ENCODE data around the gene MAP3K12.
"Not testable (repeated sequence)": the region's sequence is repeated elsewhere in the genome, so short reads cannot be mapped to it uniquely, and the experiment has no call there.

Gene MAP3K12

DNA sequence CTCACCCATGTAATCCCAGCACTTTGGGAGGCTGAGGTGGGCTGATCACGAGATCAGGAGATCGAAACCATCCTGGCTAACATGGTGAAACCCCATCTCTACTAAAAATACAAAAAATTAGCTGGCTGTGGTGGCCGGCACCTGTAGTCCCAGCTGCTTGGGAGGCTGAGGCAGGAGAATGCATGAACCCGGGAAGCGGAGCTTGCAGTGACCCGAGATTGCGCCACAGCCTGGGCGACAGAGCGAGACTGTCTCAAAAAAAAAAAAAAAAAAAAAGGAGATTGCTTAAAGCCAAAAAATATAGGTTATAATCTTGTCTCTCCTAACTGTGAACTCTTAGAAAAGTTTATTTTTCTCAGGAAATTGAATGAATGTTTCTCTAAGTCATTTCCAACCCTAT is 63.9 kb downstream of the MAP3K12 start:
- not testable (repeated sequence) for DNase-seq (ENCODE audit: low spot score)

- no peak for DNase-seq (ENCODE audit: low spot score)
These were observed 68.1 kb downstream of the MAP3K12 start for GRCh38 chr12:53431187-53431586.

- no peak for DNase-seq (ENCODE audit: low spot score)
These were observed 69.1 kb downstream of the MAP3K12 start for GRCh38 chr12:53430116-53430515.

Data from hematopoietic multipotent progenitor cell treated with erythropoietin and hydrocortisone succinate and interleukin-3 and kit ligand, for 17 days (in vitro differentiated cells).